Left lung (tissue), 10 donors: ENCODE results near the gene SART1. TPM values are rescaled to one million over a fixed set of nuclear protein-coding genes. Genes with fewer than 3 reads are reported as not detected.
A peak's percentile ranks its signal among the peaks of the same experiment; 100 is the strongest.

Source experiments
- ATAC-seq: fragments of 200-7000 bp; cut with Tn5 transposase; one replicate; pipeline ENCODE4 v1.9.1; 2020; ENCODE audit warnings: moderate library complexity
- DNase-seq, 4 donors: peaks; one replicate each; pipeline ENCODE4 v3.0.0-alpha.2; 2013 to 2020
- H3K27ac ChIP-seq, 2 donors: fragments of 200-600 bp; sonication (generic) in 1 of 2; one replicate each; pipeline versions ENCODE4 v1.5.0 to v1.8.0; 2020 to 2021
- H3K27me3 ChIP-seq, 2 donors: fragments of 200-600 bp; sonication (generic) in 1 of 2; one replicate each; pipeline versions ENCODE4 v1.5.0 to v1.8.0; 2020 to 2021
- H3K36me3 ChIP-seq, 2 donors: fragments of 200-600 bp; sonication (generic) in 1 of 2; one replicate each; pipeline versions ENCODE4 v1.5.0 to v1.8.0; 2020 to 2021
- H3K4me1 ChIP-seq, 2 donors: fragments of 200-600 bp; one replicate each; pipeline ENCODE4 v1.8.0; 2021
- H3K4me3 ChIP-seq, 2 donors: fragments of 200-600 bp; sonication (generic) in 1 of 2; one replicate each; pipeline versions ENCODE4 v1.5.0 to v1.8.0; 2020 to 2021; ENCODE audit warnings: mild to moderate bottlenecking in 1 of 2
- H3K9me3 ChIP-seq, 2 donors: fragments of 200-600 bp; sonication (generic) in 1 of 2; one replicate each; pipeline versions ENCODE4 v1.5.0 to v1.8.0; 2020 to 2021
- CTCF ChIP-seq, 2 donors: fragments of 200-600 bp; sonication (generic) in 1 of 2; IDR thresholded peaks; one replicate each; pipeline versions ENCODE4 v1.5.0 to v1.8.0; 2021; ENCODE audit warnings: antibody characterized with exemption in 2 of 2
- intact Hi-C, 2 donors: fragments of 100-400 bp; cut with DNase I; formaldehyde crosslinking; loops; one replicate each; pipeline versions ENCODE4 v1.11.2 to v1.14.2; 2022
- polyA plus RNA-seq, 6 donors: library from polyadenylated mRNA; unstranded; fragments of 120-200 nt; gene quantifications; one replicate each; pipeline ENCODE4 v1.2.1, GENCODE V29; 2013; ENCODE audit not compliant: insufficient read length in 6 of 6
- total RNA-seq, 2 donors: library from RNA; stranded (reverse); fragmentation: NEBNext Ultra II Directional; extraction: Animal tissue kit (Norgen Biotek cat#: 25700); gene quantifications; one replicate each; pipeline ENCODE4 v1.2.1, GENCODE V29; 2021
- donor health status: DM: no; HTN: yes; CAD: no.
- donor health status: DM: no; HTN: no; CAD: no.

SART1 gene
- total and polyA plus RNA-seq, 8 donors, result 34.1 to 55.4 (median 46.3) TPM

GRCh38 chr11:66011785-66012303 lies 50.3 kb downstream of the SART1 start, which contains the start of gene CST6:
CST6 (plus strand) TSS chr11:66012008; CDS start chr11:66012045, 37 bp downstream.
- intact Hi-C loops, result no loop called here
- H3K9me3 ChIP-seq, result no peaks in the 10 kb centered on the region
- H3K27me3 ChIP-seq, result peaks cover 10 to 40% of the 10 kb centered on the region in 2 donors
- H3K4me1 ChIP-seq, result peaks cover 0 to 18% of the 10 kb centered on the region in 2 donors
- no peak for TF ChIP-seq CTCF (IDR thresholded peaks at IDR 0.05)
- H3K4me3 ChIP-seq, result peak within 1 kb of the TSS; percentile 2 to 19
- peak in 1 of 4 donors; percentile 82 for DNase-seq
- peak; percentile 18 for ATAC-seq
- peak within 1 kb of the TSS; percentile 63 to 70 for H3K27ac ChIP-seq
- no peaks in the 10 kb centered on the region for H3K36me3 ChIP-seq

- no peak for TF ChIP-seq CTCF (IDR thresholded peaks at IDR 0.05)
- no peaks in the 10 kb centered on the region for H3K36me3 ChIP-seq
- peaks cover 10 to 40% of the 10 kb centered on the region in 2 donors for H3K27me3 ChIP-seq
- no peaks in the 10 kb centered on the region for H3K9me3 ChIP-seq
- peak overlapping the region in 1 of 2 donors; percentile 70 for H3K27ac ChIP-seq
- H3K4me3 ChIP-seq, result peak overlapping the region in 1 of 2 donors; percentile 19
- peaks cover 0 to 18% of the 10 kb centered on the region in 2 donors for H3K4me1 ChIP-seq
- ATAC-seq, result no peak
- intact Hi-C loops, result no loop called here
- DNase-seq, result peak in 1 of 4 donors; percentile 8
These were observed 50.9 kb downstream of the SART1 start for GRCh38 chr11:66012371-66012945.

GRCh38 chr11:66012946-66013761 lies 51.6 kb downstream of the SART1 start:
- Histone ChIP-seq H3K36me3 (no peaks in the 10 kb centered on the region), H3K4me1 (peaks cover 0 to 18% of the 10 kb centered on the region in 2 donors), H3K27ac (peak overlapping the region in 1 of 2 donors; percentile 28), H3K4me3 (no peak overlapping the region), H3K27me3 (peaks cover 10 to 40% of the 10 kb centered on the region in 2 donors), H3K9me3 (no peaks in the 10 kb centered on the region)
- peak; percentile 6 for ATAC-seq
- peak in 2 of 4 donors; percentile 56 to 69 for DNase-seq
- intact Hi-C loops, result no loop called here
- TF ChIP-seq CTCF (IDR thresholded peaks at IDR 0.05), result no peak

GRCh38 chr11:66013762-66014100 lies 52.2 kb downstream of the SART1 start:
- H3K36me3 ChIP-seq, result no peaks in the 10 kb centered on the region
- H3K4me3 ChIP-seq, result no peak overlapping the region
- no peak overlapping the region for H3K27ac ChIP-seq
- TF ChIP-seq CTCF (IDR thresholded peaks at IDR 0.05), result no peak
- ATAC-seq, result no peak
- H3K27me3 ChIP-seq, result peaks cover 10 to 40% of the 10 kb centered on the region in 2 donors
- H3K4me1 ChIP-seq, result peaks cover 0 to 18% of the 10 kb centered on the region in 2 donors
- intact Hi-C loops, result no loop called here
- peak in 1 of 4 donors; percentile 39 for DNase-seq
- H3K9me3 ChIP-seq, result no peaks in the 10 kb centered on the region
